ENCODE measurements around the gene STYXL2. TPM values are rescaled to one million over a fixed set of nuclear protein-coding genes. Genes with fewer than 3 reads are reported as not detected.

STYXL2 gene
- total and polyA plus RNA-seq, 2 donors = 3.6 TPM; not detected in 1

DNA sequence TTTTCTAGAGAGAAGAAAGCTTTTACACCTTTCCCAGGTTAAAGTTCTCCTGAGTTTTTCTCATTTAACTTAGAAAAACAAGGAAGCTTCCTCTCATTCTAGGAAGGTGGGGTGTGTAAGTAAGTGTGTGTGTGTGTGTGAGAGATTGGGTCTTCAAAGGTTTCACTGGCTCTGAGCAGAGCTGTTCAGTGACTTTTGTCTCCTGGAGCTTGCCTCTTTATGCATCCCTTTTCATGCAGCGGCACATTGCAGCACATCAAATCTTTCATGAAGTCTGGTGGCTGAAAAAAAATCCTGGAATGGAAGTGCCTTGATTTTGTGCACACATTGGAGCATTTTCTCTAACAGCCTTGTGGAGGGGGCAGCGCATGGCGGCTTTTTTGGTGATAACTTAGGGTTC, 7.1 kb upstream of the STYXL2 start:
- H3K27ac ChIP-seq (ENCODE audit: low read depth) = no peak overlapping the region
- no peak for DNase-seq (ENCODE audit: extremely low spot score)
- no peak overlapping the region for H3K4me3 ChIP-seq (ENCODE audit: low read depth, low read length)
- WGBS = 53% methylated on average over 3 of the region's 3 CpGs
- no peaks in the 10 kb centered on the region for H3K36me3 ChIP-seq (ENCODE audit: insufficient read depth)
- H3K4me1 ChIP-seq (ENCODE audit: insufficient read depth) = no peaks in the 10 kb centered on the region

- no peak overlapping the region for H3K4me3 ChIP-seq (ENCODE audit: low read depth, low read length)
- no peaks in the 10 kb centered on the region for H3K36me3 ChIP-seq (ENCODE audit: insufficient read depth)
- no peaks in the 10 kb centered on the region for H3K4me1 ChIP-seq (ENCODE audit: insufficient read depth)
- 80% methylated on average over 6 of the region's 6 CpGs for WGBS
- no peak for DNase-seq (ENCODE audit: extremely low spot score)
- no peak overlapping the region for H3K27ac ChIP-seq (ENCODE audit: low read depth)
Observed at GRCh38 chr1:167088746-167089417, 5.0 kb upstream of the STYXL2 start.

DNA sequence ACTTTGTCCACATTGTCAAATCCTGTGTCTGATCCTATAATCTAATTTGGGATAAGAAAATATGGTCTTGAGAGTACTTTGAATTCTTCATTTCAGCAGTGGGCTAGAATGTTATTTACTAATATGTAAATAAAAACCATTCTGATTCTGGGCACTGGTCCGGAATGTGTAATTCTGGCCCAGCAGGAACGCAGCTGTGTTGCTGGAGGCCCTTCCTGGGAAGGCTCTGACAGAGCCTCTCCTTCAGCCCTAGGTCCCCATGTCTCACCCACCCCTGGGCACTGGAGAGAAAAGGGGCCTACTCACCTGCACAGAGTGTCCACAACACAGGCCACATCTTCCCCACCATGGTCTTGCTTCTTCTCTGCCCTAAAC, 3.9 kb upstream of the STYXL2 start:
- 81% methylated on average over 2 of the region's 2 CpGs for WGBS
- Histone ChIP-seq H3K4me3 (ENCODE audit: low read depth, low read length) (no peak overlapping the region), H3K36me3 (ENCODE audit: insufficient read depth) (no peaks in the 10 kb centered on the region), H3K4me1 (ENCODE audit: insufficient read depth) (no peaks in the 10 kb centered on the region), H3K27ac (ENCODE audit: low read depth) (no peak overlapping the region)
- DNase-seq (ENCODE audit: extremely low spot score) = no peak

GRCh38 chr1:167090314-167090942, 3.4 kb upstream of the STYXL2 start, which contains the start of gene GPA33:
TSS of gene GPA33 (minus strand) at chr1:167090377. CDS start at chr1:167090287, 90 bp downstream.
- no peak within 1 kb of the TSS for H3K27ac ChIP-seq (ENCODE audit: low read depth)
- 84% methylated on average over 1 of the region's 1 CpG for WGBS

DNA sequence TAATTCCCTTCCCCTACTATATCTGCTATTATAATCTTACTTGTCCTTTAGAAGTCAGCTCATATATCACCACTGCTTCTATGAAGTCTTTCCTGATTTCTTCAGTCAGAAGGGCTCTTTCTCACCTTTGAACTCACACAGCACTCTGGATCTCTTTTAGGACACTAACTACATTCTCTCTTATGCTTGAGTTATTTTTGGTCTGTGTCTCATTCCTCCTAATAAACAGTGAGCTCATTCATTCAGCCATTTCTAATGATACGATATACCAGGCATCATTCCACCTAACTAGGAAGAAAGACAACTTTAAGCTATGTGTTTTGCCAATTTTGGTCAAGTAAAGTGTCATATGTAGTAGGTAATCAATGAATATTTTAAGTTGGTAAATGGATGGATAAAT, 1.2 kb upstream of the STYXL2 start:
- no peak overlapping the region for H3K27ac ChIP-seq (ENCODE audit: low read depth)
- H3K36me3 ChIP-seq (ENCODE audit: insufficient read depth) = no peaks in the 10 kb centered on the region
- 53% methylated on average over 1 of the region's 1 CpG for WGBS
- no peak for DNase-seq (ENCODE audit: extremely low spot score)
- no peak overlapping the region for H3K4me3 ChIP-seq (ENCODE audit: low read depth, low read length)
- no peaks in the 10 kb centered on the region for H3K4me1 ChIP-seq (ENCODE audit: insufficient read depth)

More at GRCh38 chr1:167090314-167090942, 3.4 kb upstream of the STYXL2 start, which contains the start of gene GPA33:
- no peaks in the 10 kb centered on the region for H3K4me1 ChIP-seq (ENCODE audit: insufficient read depth)
- no peak within 1 kb of the TSS for H3K4me3 ChIP-seq (ENCODE audit: low read depth, low read length)
- no peaks in the 10 kb centered on the region for H3K36me3 ChIP-seq (ENCODE audit: insufficient read depth)
- no peak for DNase-seq (ENCODE audit: extremely low spot score)

DNA sequence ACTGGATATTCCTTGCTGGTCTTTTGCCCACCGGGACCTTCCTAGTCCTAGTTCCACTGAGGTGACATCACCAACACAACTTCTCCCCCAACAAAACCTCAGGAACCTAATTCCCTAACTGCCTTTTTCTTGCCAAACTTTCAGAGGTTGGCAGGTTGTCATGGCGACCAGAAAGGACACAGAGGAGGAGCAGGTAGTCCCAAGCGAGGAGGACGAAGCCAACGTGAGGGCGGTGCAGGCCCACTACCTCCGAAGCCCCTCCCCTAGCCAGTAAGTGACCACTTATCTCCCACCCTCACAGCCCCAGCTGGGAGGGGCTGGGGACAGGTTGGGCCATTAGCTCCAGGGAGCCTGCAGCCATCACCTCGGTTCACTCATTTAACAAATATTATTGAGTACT, 815 bp downstream of the STYXL2 start:
- no peak overlapping the region for H3K27ac ChIP-seq (ENCODE audit: low read depth)
- H3K4me3 ChIP-seq (ENCODE audit: low read depth, low read length) = no peak overlapping the region
- H3K4me1 ChIP-seq (ENCODE audit: insufficient read depth) = no peaks in the 10 kb centered on the region
- WGBS = 87% methylated on average over 8 of the region's 8 CpGs
- no peaks in the 10 kb centered on the region for H3K36me3 ChIP-seq (ENCODE audit: insufficient read depth)
- DNase-seq (ENCODE audit: extremely low spot score) = no peak

GRCh38 chr1:167095368-167095767, 1.5 kb downstream of the STYXL2 start:
- WGBS = 18% methylated on average over 5 of the region's 5 CpGs
- DNase-seq (ENCODE audit: extremely low spot score) = no peak
- Histone ChIP-seq H3K36me3 (ENCODE audit: insufficient read depth) (no peaks in the 10 kb centered on the region), H3K27ac (ENCODE audit: low read depth) (no peak overlapping the region), H3K4me3 (ENCODE audit: low read depth, low read length) (no peak overlapping the region), H3K4me1 (ENCODE audit: insufficient read depth) (no peaks in the 10 kb centered on the region)

GRCh38 chr1:167099851-167100250, 6.0 kb downstream of the STYXL2 start:
- no peak for DNase-seq (ENCODE audit: extremely low spot score)
- no peak overlapping the region for H3K4me3 ChIP-seq (ENCODE audit: low read depth, low read length)
- WGBS = 82% methylated on average over 1 of the region's 1 CpG
- H3K27ac ChIP-seq (ENCODE audit: low read depth) = no peak overlapping the region
- no peaks in the 10 kb centered on the region for H3K36me3 ChIP-seq (ENCODE audit: insufficient read depth)
- no peaks in the 10 kb centered on the region for H3K4me1 ChIP-seq (ENCODE audit: insufficient read depth)

DNA sequence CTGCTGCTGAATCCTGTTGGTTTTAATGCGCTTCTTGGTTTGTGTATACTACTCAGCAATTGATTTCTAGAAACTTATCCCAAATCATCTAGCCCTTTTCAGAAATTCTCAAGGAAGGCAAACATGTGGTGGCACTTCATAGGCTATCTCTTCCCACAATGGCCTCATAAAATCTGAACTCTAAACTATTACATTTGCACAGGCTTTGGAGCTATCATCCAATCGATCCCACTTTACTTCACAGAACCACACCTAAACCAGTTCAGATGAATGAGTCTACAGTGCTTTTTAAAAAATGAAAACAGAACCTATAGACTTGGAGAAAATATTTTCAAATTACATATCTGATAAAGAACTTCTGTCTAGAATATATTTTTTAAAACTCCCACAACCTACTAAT, 6.9 kb downstream of the STYXL2 start:
- no peaks in the 10 kb centered on the region for H3K36me3 ChIP-seq (ENCODE audit: insufficient read depth)
- H3K4me3 ChIP-seq (ENCODE audit: low read depth, low read length) = no peak overlapping the region
- 88% methylated on average over 2 of the region's 2 CpGs for WGBS
- H3K27ac ChIP-seq (ENCODE audit: low read depth) = no peak overlapping the region
- no peak for DNase-seq (ENCODE audit: extremely low spot score)
- no peaks in the 10 kb centered on the region for H3K4me1 ChIP-seq (ENCODE audit: insufficient read depth)

DNA sequence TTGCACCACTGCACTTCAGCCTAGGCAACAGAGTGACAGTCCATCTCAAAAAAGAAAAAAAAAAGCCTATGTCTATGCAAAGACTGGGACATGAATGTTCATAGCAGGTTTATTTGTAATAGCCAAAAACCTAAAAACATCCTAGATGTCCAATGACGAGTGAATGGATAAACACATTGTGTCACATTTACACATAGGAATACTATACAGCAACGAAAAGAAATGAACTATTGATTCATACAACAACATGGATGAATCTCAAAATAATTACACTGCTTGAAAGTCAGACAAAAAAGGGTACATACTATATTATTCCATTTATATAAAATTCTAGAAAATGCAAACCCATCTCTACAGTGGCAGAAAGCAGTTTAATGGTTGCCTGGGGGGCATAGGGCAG, 7.9 kb downstream of the STYXL2 start:
- Histone ChIP-seq H3K27ac (ENCODE audit: low read depth) (no peak overlapping the region), H3K4me1 (ENCODE audit: insufficient read depth) (no peaks in the 10 kb centered on the region), H3K4me3 (ENCODE audit: low read depth, low read length) (no peak overlapping the region), H3K36me3 (ENCODE audit: insufficient read depth) (no peaks in the 10 kb centered on the region)
- DNase-seq (ENCODE audit: extremely low spot score) = no peak
- 90% methylated on average over 2 of the region's 2 CpGs for WGBS

DNA sequence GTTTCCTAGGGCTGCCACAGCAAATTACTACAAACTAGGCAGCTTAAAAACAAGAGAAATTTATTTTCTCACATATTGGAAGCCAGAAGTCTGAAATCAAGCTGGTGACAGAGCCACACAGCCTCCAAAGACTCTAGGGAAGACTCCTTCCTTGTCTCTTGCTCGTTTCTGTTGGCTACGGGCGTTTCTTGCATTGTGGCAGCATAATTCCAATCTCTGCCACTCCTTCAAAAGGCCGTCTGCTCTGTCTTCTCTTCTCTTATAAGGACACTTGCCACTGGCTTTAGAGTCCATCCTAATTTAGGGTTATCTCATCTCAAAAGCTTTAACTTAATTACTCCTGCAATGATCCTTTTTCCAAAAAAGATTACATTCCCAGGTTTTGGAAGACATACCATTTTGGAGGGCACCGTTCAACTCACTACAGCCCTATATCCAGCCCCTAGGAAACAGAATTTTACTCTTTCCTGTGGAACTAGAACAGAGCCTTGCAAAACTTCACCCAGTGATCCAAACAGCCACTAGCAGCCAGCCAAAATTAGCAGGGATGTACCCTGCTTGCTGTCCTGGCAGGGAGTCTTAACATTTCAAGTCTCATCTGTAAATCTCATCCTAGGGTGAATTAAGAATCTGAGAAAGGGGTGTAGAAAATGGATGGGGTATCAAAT, 9.2 kb downstream of the STYXL2 start:
- Histone ChIP-seq H3K4me3 (ENCODE audit: low read depth, low read length) (no peak overlapping the region), H3K36me3 (ENCODE audit: insufficient read depth) (no peaks in the 10 kb centered on the region), H3K4me1 (ENCODE audit: insufficient read depth) (no peaks in the 10 kb centered on the region), H3K27ac (ENCODE audit: low read depth) (no peak overlapping the region)
- WGBS = 70% methylated on average over 5 of the region's 5 CpGs
- no peak for DNase-seq (ENCODE audit: extremely low spot score)

- H3K27ac ChIP-seq (ENCODE audit: low read depth) = no peak overlapping the region
- WGBS = 72% methylated on average over 6 of the region's 6 CpGs
- DNase-seq (ENCODE audit: extremely low spot score) = no peak
- H3K4me3 ChIP-seq (ENCODE audit: low read depth, low read length) = no peak overlapping the region
- no peaks in the 10 kb centered on the region for H3K4me1 ChIP-seq (ENCODE audit: insufficient read depth)
- no peaks in the 10 kb centered on the region for H3K36me3 ChIP-seq (ENCODE audit: insufficient read depth)
Observed at GRCh38 chr1:167104256-167104633, 10.4 kb downstream of the STYXL2 start.

DNA sequence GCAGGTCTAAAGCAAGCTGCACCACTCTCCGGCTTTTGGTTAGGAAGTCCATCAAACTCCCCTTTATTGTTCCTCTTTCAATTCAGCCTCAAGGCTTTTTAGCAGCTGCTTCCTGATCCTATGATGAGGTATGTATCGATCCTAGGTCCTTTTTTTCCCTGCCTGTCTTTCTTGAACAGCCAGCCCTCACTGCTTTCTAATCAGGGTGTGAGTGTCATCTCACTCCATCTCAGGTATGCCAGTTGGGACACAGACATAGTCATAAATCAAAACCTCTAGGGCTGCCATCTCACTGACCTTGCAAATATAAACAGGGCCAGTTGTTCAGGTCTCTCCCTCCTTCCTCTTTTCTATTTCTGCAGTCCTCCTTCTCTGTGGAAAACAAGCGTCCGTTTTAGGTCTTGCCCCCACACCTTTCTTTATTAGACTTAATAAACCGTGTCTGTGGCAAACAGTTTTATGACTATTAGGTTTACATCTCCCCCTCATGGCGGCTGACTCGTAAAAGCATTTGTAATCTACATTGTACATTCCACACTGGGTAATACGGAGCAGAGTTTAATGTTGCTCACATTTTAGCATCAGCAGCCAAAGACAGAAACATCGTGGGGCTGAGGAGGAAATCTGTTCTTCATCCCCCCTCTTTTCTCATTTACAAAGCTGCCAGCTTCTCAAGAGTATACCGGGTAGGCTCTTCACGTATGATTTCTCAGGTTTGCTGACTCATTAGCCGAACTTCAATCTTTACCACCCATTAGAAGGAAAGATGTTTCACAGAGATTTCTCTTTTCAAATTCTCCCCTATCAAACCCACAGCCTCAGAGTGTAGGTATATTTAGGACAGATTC, 11.6 kb downstream of the STYXL2 start:
- 17% methylated on average over 12 of the region's 12 CpGs for WGBS

More for the DNA sequence above, 11.6 kb downstream of the STYXL2 start:
- DNase-seq (ENCODE audit: extremely low spot score) = no peak
- no peak overlapping the region for H3K27ac ChIP-seq (ENCODE audit: low read depth)
- no peaks in the 10 kb centered on the region for H3K36me3 ChIP-seq (ENCODE audit: insufficient read depth)
- no peak overlapping the region for H3K4me3 ChIP-seq (ENCODE audit: low read depth, low read length)
- H3K4me1 ChIP-seq (ENCODE audit: insufficient read depth) = no peaks in the 10 kb centered on the region

All from urinary bladder (tissue), 4 donors.